Hindlimb muscle (tissue), 1 donor: ENCODE results near the gene TP53AIP1. TPM values are rescaled to one million over a fixed set of nuclear protein-coding genes. Genes with fewer than 3 reads are reported as not detected.
A peak's percentile ranks its signal among the peaks of the same experiment; 100 is the strongest.

Experiments
- DNase-seq: peaks from one replicate; pipeline ENCODE4 v3.0.0-alpha.2; 2013
- polyA plus RNA-seq: library from polyadenylated mRNA; unstranded; fragments of 120-200 nt; gene quantifications from one replicate; pipeline ENCODE4 v1.2.1, GENCODE V29; 2013; ENCODE audit not compliant: insufficient read length

The TP53AIP1 gene
- polyA plus RNA-seq = 0.21 TPM

- DNase-seq = peak; percentile 56
These were observed at the start of gene TP53AIP1 for GRCh38 chr11:128942817-128943427. TP53AIP1 (minus strand) TSS chr11:128942871; CDS start chr11:128937818, 5,053 bp downstream.

- no peak for DNase-seq
These were observed 45.7 kb upstream of the TP53AIP1 start for GRCh38 chr11:128988242-128988970.

DNA sequence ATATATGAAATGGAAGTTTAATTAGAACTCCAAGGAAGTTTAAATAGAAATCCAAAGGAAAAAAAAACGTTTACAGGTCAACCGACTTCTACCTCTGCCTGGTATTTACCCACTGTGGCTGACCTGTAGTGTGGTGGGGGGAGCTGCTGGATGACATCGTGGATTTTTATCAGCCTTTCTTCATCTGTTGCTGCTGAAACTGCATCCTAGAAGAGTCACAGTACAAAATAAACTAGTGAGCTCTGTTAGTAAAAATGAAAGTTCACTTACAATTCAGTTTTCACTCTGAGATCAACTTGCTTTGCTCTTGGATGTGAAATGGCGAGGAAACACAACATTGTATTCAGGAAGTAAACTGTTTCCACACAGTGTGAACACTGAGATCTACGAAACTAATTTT, 43.2 kb upstream of the TP53AIP1 start:
- DNase-seq = no peak

DNA sequence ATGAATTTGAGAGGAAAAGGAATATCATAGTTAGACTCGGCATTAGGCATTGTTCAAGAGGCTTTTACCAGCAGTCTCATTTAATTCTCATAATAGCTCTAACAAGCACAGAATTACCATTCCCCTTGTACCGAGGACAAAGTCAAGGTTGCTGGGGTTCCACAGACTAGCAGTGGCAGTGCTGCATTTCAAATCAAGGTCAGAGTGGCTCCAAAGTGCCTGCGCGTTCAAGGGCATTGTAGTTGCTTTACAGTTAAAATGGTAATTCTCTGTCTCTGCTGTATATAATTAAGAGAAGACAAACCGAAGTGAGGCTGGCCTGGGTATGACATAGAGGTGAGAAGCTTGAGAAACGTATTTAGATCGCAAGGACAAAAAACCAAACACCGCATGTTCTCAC, 40.4 kb upstream of the TP53AIP1 start:
- no peak for DNase-seq

DNA sequence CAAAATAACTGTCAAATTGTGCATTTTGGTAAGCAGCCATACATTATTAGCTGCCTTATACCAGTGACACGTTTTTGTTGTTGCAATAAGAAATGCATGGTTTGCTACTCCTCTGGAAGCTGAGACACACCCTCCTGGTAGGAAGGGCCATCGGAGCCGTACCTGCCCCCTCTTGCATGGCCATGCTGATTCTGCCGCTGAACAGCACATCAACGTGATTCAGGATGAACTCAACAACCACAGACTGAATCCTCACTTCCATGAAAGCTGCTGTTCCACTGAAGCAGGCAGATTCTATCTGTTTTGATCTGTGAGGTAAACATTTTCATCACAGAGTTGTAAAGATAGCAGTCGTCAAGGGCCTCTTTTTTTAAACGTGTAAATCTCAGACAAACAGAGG, 38.6 kb upstream of the TP53AIP1 start:
- DNase-seq = no peak

GRCh38 chr11:128970598-128971190, 28.0 kb upstream of the TP53AIP1 start:
- DNase-seq = no peak

- no peak for DNase-seq
These were observed 26.2 kb upstream of the TP53AIP1 start for GRCh38 chr11:128968916-128969315.

- no peak for DNase-seq
These were observed 24.9 kb upstream of the TP53AIP1 start for GRCh38 chr11:128967578-128967977.

GRCh38 chr11:128965485-128965884, 22.8 kb upstream of the TP53AIP1 start:
- DNase-seq = no peak

GRCh38 chr11:128964463-128964930, 21.8 kb upstream of the TP53AIP1 start:
- no peak for DNase-seq

DNA sequence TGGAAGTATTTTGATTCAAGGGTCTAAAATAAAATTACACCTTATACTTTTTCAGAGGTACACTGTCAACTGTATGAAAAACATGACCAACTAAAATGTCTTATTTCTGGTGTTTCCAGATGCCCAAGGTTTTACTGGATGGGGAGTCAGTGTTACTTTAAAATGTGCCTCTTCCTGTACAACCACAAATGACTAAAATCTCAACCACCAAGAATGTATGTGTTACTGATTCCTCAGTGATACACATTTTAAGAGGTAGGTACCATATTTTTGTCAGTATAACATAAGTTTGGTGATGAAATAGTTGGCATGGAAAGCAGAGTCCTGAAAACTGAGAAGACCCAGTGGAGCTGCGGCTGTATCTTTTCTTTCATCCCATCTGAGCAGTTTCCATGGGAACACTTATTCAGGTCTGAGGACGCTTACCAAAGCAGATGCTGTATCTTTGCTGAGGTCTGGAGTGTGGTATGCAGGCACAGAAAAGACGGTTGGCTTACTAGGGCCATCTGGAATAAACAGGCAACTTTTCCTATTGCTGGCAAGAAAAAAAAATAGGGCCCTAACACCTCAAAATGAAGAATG, 21.2 kb upstream of the TP53AIP1 start:
- no peak for DNase-seq

DNA sequence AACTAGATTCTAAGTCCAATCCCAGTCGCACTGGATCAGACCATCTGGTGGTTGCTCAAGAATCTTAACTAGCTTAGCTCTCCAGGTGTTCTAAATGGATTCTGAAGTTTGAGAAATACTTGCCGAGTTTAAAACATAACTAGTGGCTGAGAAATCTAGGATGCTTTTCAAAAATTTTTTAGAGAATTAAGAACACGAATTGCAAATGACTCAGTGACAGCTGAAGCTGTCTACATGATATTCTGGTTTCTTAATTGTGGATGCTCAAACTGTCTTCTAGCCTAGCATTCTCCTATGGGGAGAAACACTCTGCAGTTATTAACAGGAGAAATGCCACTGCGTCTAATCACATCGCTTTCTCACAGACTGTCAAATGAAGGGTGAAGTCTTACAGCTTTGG, 20.2 kb upstream of the TP53AIP1 start:
- DNase-seq = no peak

- no peak for DNase-seq
These were observed 19.0 kb upstream of the TP53AIP1 start for GRCh38 chr11:128961645-128962044.

- no peak for DNase-seq
These were observed 14.5 kb upstream of the TP53AIP1 start for GRCh38 chr11:128957202-128957482.

DNA sequence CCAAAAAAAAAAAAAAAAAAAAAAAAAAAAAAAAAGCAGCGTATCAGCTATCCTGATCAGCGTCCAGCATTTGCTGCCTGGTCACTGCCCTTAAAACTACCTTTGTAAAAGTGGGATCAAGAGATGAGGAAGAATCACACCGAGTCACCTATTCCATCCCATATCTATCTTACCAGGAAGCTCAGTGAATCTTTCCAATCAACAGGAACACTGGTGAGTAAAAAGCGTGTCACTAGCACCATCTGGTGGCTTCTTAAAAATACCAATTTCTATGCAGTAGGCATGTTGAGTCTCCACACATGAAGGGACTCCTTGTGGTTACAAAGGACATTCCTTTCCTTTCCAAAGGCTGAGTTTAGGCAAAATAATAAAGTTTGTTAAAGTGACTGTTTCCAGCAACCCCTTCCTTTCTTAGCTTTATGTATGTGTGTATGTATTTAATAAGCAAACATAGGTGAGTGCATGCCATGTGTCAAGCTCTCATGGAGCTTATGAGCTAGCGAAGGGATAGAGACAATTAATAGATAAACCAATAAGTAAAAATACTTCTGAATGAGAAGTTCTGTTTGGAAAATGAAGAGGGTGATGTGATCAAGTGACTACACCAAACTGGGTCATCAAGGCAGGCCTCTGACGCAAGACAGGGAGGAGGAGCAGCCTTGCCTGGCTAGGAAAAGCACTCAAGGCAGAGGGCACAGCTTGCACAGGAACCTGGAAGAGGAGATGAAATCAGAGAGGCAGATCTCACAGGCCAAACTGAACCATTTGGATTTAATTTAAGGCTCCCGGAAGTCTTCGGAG, 13.9 kb upstream of the TP53AIP1 start:
- peak; percentile 78 for DNase-seq

- DNase-seq = no peak
These were observed 13.0 kb upstream of the TP53AIP1 start for GRCh38 chr11:128955636-128956035.

- no peak for DNase-seq
These were observed 10.5 kb upstream of the TP53AIP1 start for GRCh38 chr11:128953151-128953550.

DNA sequence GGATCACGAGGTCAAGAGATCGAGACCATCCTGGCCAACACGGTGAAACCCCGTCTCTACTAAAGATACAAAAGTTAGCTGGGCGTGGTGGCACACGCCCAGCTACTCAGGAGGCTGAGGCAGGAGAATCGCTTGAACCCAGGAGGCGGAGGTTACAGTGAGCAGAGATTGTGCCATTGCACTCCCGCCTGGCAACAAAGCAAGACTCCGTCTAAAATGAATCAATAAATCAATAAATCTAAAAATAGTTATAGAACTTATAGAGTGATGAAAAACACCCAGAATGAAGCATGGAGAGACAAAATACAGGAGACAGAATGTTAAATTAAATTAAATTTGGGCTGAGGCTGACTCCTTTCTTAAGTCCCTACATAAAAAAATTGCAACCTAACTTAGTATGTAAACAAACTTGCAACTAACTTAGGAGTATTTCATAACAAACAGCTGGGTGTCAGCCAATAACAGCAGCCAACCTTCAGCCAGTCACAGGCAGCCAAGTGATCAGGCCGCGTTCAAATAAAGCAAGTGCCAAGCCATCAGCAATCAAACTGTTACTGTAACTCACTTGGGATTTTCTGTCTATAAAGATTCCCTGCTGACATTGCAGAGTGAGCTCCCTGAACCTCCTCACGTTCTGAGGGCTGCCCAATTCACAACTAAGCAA, 7.3 kb upstream of the TP53AIP1 start:
- DNase-seq = no peak

DNA sequence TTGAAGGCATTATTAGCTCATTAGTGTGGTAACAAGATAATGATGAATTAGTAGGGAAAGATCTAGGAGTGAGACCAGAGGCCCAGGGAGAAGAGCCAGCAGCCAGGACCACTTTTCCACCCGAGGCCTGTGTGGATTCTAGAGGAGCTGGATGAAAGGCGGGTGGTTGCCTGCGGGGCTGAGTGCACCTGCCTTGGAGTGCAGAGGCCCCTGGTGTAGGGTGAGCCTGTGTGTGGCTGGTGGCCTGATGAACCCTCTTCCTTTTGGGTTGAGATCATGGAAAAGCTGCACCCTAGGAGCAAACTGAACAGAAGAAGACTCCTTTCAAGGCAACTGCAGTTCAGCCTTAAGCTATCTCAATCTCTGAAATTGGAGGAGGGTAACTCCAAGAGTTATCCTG, 5.9 kb upstream of the TP53AIP1 start:
- no peak for DNase-seq

- DNase-seq = no peak
These were observed 5.1 kb upstream of the TP53AIP1 start for GRCh38 chr11:128947773-128948172.

- DNase-seq = no peak
These were observed 4.0 kb upstream of the TP53AIP1 start for GRCh38 chr11:128946648-128947047.

DNA sequence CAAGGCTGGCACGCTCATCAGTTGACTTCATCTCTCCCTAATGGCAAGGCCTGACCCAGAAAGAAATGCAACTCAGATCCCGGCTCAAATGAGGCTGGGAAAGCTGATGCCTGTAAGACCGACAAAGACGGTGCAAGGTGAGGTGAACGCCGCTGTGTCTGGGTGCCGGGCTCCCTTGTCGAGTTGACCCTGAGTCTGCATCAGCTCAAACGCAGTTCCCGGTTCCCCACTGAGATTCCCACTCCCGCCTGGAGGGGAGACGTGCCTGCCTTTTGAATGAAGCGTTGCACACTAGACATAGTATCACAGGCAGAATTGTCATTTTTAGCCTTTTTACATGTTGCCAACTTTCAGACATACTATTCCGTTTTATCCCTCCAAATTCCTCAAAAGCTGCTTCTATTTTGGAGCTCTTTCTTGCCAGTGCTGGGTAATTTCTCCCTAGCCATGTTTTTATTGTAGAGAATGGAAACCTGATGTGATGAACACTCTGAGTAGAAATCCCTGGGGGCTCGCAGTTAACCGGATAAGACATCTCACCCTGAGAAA, 831 bp upstream of the TP53AIP1 start:
- no peak for DNase-seq
